ENCODE results near the gene RNF31. TPM values are rescaled to one million over a fixed set of nuclear protein-coding genes. Genes with fewer than 3 reads are reported as not detected.

The RNF31 gene
- total RNA-seq, 1 donor from 2014 or later: 25.8 TPM

- H3K27me3 ChIP-seq (ENCODE audit: control insufficient read depth, insufficient read depth, low read length): no peaks in the 10 kb centered on the region
- TF ChIP-seq CTCF (IDR thresholded peaks at IDR 0.05; ENCODE audit: insufficient read depth, low read length, severe bottlenecking): no peak
- DNase-seq (ENCODE audit: low read depth): no peak
- no peak for FAIRE-seq
- H3K4me3 ChIP-seq (ENCODE audit: low read depth, low read length): no peak overlapping the region
- H3K36me3 ChIP-seq (ENCODE audit: control insufficient read depth, insufficient read depth, low read length): peaks cover 20% of the 10 kb centered on the region
Observed at GRCh38 chr14:24123424-24124417, 23.6 kb upstream of the RNF31 start.

GRCh38 chr14:24126939-24127338 is 20.4 kb upstream of the RNF31 start:
- H3K27me3 ChIP-seq (ENCODE audit: control insufficient read depth, insufficient read depth, low read length): no peaks in the 10 kb centered on the region
- peaks cover 4% of the 10 kb centered on the region for H3K36me3 ChIP-seq (ENCODE audit: control insufficient read depth, insufficient read depth, low read length)
- no peak for TF ChIP-seq CTCF (IDR thresholded peaks at IDR 0.05; ENCODE audit: insufficient read depth, low read length, severe bottlenecking)
- no peak for FAIRE-seq
- DNase-seq (ENCODE audit: low read depth): no peak
- H3K4me3 ChIP-seq (ENCODE audit: low read depth, low read length): no peak overlapping the region

- no peak for FAIRE-seq
- no peak for TF ChIP-seq CTCF (IDR thresholded peaks at IDR 0.05; ENCODE audit: insufficient read depth, low read length, severe bottlenecking)
- Histone ChIP-seq H3K36me3 (ENCODE audit: control insufficient read depth, insufficient read depth, low read length) (peaks cover 4% of the 10 kb centered on the region), H3K27me3 (ENCODE audit: control insufficient read depth, insufficient read depth, low read length) (no peaks in the 10 kb centered on the region), H3K4me3 (ENCODE audit: low read depth, low read length) (no peak overlapping the region)
- DNase-seq (ENCODE audit: low read depth): no peak
Observed at GRCh38 chr14:24127673-24128072, 19.6 kb upstream of the RNF31 start.

- H3K27me3 ChIP-seq (ENCODE audit: control insufficient read depth, insufficient read depth, low read length): no peaks in the 10 kb centered on the region
- DNase-seq (ENCODE audit: low read depth): no peak
- no peak for TF ChIP-seq CTCF (IDR thresholded peaks at IDR 0.05; ENCODE audit: insufficient read depth, low read length, severe bottlenecking)
- FAIRE-seq: no peak
- H3K4me3 ChIP-seq (ENCODE audit: low read depth, low read length): no peak overlapping the region
- peaks cover 1% of the 10 kb centered on the region for H3K36me3 ChIP-seq (ENCODE audit: control insufficient read depth, insufficient read depth, low read length)
Observed at GRCh38 chr14:24129410-24129998, 17.8 kb upstream of the RNF31 start.

- Histone ChIP-seq H3K4me3 (ENCODE audit: low read depth, low read length) (no peak within 1 kb of the TSS), H3K27me3 (ENCODE audit: control insufficient read depth, insufficient read depth, low read length) (no peaks in the 10 kb centered on the region), H3K36me3 (ENCODE audit: control insufficient read depth, insufficient read depth, low read length) (peaks cover 1% of the 10 kb centered on the region)
- no peak for TF ChIP-seq CTCF (IDR thresholded peaks at IDR 0.05; ENCODE audit: insufficient read depth, low read length, severe bottlenecking)
- DNase-seq (ENCODE audit: low read depth) (no peak), FAIRE-seq (no peak)
Observed at GRCh38 chr14:24130380-24130716, 16.9 kb upstream of the RNF31 start, which contains the start of gene FITM1. FITM1 (plus strand) TSS chr14:24130659; CDS start chr14:24131564, 905 bp downstream.

Measured in bronchial epithelial cell (primary cell).